ENCODE data around the gene ARL15.
"Not testable (repeated sequence)": the region's sequence is repeated elsewhere in the genome, so short reads cannot be mapped to it uniquely, and the experiment has no call there.

ARL15 gene

DNA sequence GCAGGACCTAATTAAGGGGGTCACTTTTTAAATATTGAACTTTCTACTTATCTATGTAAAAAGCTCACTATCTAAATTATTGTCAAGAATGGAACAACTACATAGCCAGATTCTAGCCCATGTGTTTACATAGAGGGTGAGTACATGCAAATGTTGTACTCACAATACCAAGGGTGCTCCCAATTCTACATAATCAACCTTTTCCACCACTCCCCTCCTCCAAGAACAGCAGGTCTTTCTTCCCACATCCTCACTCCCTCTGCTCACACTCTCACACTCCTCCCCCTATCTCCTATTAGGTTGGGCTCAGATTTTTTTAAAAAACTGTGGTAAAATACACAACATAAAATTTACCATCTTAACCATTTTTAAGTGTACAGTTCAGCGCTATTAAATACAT, 325.4 kb downstream of the ARL15 start:
- Histone ChIP-seq H3K36me3 (no peaks in the 10 kb centered on the region), H3K4me1 (no peaks in the 10 kb centered on the region), H3K27me3 (no peaks in the 10 kb centered on the region), H3K9me3 (no peaks in the 10 kb centered on the region), H3K4me3 (ENCODE audit: low read depth, low read length) (no peak overlapping the region)
- DNase-seq, result no peak
- TF ChIP-seq, protein P1, sequence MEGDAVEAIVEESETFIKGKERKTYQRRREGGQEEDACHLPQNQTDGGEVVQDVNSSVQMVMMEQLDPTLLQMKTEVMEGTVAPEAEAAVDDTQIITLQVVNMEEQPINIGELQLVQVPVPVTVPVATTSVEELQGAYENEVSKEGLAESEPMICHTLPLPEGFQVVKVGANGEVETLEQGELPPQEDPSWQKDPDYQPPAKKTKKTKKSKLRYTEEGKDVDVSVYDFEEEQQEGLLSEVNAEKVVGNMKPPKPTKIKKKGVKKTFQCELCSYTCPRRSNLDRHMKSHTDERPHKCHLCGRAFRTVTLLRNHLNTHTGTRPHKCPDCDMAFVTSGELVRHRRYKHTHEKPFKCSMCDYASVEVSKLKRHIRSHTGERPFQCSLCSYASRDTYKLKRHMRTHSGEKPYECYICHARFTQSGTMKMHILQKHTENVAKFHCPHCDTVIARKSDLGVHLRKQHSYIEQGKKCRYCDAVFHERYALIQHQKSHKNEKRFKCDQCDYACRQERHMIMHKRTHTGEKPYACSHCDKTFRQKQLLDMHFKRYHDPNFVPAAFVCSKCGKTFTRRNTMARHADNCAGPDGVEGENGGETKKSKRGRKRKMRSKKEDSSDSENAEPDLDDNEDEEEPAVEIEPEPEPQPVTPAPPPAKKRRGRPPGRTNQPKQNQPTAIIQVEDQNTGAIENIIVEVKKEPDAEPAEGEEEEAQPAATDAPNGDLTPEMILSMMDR (IDR thresholded peaks at IDR 0.05; ENCODE audit: low read depth, low read length), result no peak

DNA sequence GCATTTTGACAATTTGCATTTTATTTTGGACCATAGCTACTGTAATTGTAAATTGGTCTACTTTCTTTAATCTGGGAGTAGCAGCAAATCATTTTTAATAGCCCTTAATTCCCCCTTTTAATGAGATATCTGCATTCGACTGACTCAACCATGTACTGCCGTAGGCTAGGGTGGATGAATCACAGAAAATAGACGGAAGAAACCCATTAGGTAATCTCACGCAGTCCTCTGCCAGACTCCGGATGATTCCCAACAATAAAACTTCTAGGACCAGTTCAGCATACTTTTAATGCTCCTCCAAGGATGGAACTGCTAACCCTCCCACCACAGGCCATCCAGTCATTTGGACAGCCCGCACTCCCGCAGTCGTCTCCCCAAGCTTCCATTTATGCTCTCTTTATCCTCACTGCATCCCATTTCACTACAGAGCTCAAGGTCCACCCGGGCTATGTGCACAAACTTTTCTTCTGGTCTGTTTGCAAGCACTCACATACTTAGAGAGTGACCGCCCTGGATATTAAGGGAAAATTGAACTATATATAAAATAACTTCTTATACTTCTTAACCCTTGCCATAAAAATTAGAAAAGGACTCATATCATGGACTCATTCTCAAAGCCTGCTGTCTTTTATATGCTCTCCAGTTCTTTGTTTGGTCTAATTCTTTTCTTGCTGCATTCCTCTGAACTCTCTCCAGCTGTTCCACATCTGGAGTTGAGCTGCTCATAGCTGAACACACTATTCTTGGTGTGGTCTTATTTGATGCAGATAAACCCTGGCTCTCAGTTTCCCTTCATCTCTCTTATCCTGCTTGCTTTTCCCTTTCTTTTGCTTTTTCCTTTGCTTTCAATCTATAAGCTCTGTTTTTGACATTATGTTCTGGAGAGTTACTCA, 326.6 kb downstream of the ARL15 start:
- Histone ChIP-seq H3K4me1 (no peaks in the 10 kb centered on the region), H3K9me3 (no peaks in the 10 kb centered on the region), H3K27me3 (no peaks in the 10 kb centered on the region), H3K36me3 (no peaks in the 10 kb centered on the region), H3K4me3 (ENCODE audit: low read depth, low read length) (no peak overlapping the region)
- no peak for DNase-seq
- TF ChIP-seq, protein P1 (IDR thresholded peaks at IDR 0.05; ENCODE audit: low read depth, low read length), result no peak

DNA sequence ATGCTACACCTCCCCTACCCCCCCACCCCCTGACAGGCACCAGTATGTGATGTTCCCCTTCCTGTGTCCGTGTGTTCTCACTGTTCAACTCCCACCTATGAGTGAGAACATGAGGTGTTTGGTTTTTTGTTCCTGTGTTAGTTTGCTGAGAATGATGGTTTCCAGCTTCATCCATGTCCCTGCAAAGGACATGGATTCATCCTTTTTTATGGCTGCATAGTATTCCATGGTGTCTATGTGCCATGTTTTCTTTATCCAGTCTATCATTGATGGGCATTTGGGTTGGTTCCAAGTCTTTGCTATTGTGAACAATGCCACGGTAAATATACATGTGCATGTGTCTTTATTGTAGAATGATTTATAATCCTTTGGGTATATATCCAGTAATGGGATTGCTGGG, 328.1 kb downstream of the ARL15 start:
- not testable (repeated sequence) for H3K36me3 ChIP-seq; H3K27me3 ChIP-seq; H3K9me3 ChIP-seq; DNase-seq; H3K4me3 ChIP-seq (ENCODE audit: low read depth, low read length); H3K4me1 ChIP-seq

DNA sequence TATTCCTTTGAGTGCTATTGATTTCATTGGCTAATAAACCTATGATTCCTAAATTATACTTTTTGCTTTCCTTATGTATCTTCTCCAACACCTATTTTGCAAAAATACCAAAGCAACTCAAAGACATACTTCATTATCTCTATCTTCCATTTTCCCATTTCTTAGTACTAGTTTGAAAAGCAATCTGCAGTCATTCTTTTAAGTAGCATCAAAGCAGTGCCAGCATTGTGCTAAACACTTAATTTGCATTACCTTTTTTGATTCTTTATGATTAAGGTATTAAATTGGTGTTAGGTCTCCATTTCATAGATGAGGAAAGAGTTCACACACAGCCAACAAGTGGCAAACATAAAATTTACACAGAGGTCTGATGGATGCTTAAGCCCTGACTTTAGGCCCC, 330.3 kb downstream of the ARL15 start:
- no peak overlapping the region for H3K4me3 ChIP-seq (ENCODE audit: low read depth, low read length)
- H3K27me3 ChIP-seq, result no peaks in the 10 kb centered on the region
- no peaks in the 10 kb centered on the region for H3K36me3 ChIP-seq
- H3K4me1 ChIP-seq, result no peaks in the 10 kb centered on the region
- no peaks in the 10 kb centered on the region for H3K9me3 ChIP-seq
- TF ChIP-seq, protein P1 (IDR thresholded peaks at IDR 0.05; ENCODE audit: low read depth, low read length), result no peak
- DNase-seq, result no peak

DNA sequence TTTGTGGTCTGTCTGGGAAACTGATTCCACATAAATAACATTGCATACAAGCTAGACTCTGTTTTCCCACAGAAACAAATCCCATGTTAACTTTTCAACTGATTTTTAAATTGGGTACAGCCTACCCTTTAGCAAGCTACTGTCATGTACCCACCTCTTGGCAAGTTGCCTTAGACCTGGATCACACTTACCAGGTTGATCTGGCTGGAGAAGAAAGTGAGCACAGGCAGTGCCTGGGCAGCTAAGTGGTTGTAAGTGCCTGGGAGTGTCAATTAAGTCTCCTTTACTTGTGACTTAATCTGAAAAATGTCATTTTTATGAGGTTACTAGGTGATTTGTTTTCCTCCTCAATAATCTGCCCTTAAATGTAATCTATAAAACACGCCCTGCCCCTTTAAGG, 336.4 kb downstream of the ARL15 start:
- Histone ChIP-seq H3K27me3 (no peaks in the 10 kb centered on the region), H3K9me3 (no peaks in the 10 kb centered on the region), H3K4me1 (no peaks in the 10 kb centered on the region), H3K4me3 (ENCODE audit: low read depth, low read length) (no peak overlapping the region), H3K36me3 (no peaks in the 10 kb centered on the region)
- TF ChIP-seq, protein P1 (IDR thresholded peaks at IDR 0.05; ENCODE audit: low read depth, low read length), result no peak
- no peak for DNase-seq

DNA sequence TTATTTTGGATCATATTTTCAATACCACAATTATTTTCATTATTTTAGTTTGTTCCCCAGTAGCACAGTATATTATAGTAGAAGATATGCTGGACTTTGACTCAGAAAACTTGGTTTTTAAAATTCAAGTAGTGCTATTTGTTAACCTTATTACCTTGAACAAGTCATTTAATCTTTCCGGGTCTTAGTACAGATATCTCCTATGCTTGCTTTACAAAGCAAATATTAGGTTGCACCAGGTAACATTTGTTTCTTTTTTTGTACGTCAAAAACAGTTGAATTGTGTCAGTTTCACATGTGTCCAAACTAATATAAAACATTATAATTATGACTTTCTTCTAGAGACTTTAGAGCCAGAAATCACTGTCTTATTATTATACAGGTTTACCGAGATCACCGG, 338.1 kb downstream of the ARL15 start:
- no peak for DNase-seq
- TF ChIP-seq, protein P1 (IDR thresholded peaks at IDR 0.05; ENCODE audit: low read depth, low read length), result no peak
- Histone ChIP-seq H3K4me3 (ENCODE audit: low read depth, low read length) (no peak overlapping the region), H3K36me3 (no peaks in the 10 kb centered on the region), H3K4me1 (no peaks in the 10 kb centered on the region), H3K27me3 (no peaks in the 10 kb centered on the region), H3K9me3 (no peaks in the 10 kb centered on the region)

Data from BE2C (cell line).